OCI-LY1 (cell line): Measurements from ENCODE around the gene GSDME.

Experiments used
- EZH2 ChIP-seq: fragments of 200-600 bp; sonication (generic), shearing (Covaris generic); IDR thresholded peaks from 2 replicates; pipeline ENCODE4 v1.8.0; 2017; ENCODE audit warnings: borderline replicate concordance, mixed run types, mild to moderate bottlenecking, antibody characterized with exemption, low read length, moderate library complexity, mixed read lengths
- TF ChIP-seq, protein P1 (sequence below): fragments of 200-600 bp; sonication (generic), shearing (Covaris generic); IDR thresholded peaks from 2 replicates; pipeline ENCODE4 v1.5.1; 2017; ENCODE audit warnings: mild to moderate bottlenecking, antibody characterized with exemption, low read length, moderate library complexity, mixed read lengths

DNA sequence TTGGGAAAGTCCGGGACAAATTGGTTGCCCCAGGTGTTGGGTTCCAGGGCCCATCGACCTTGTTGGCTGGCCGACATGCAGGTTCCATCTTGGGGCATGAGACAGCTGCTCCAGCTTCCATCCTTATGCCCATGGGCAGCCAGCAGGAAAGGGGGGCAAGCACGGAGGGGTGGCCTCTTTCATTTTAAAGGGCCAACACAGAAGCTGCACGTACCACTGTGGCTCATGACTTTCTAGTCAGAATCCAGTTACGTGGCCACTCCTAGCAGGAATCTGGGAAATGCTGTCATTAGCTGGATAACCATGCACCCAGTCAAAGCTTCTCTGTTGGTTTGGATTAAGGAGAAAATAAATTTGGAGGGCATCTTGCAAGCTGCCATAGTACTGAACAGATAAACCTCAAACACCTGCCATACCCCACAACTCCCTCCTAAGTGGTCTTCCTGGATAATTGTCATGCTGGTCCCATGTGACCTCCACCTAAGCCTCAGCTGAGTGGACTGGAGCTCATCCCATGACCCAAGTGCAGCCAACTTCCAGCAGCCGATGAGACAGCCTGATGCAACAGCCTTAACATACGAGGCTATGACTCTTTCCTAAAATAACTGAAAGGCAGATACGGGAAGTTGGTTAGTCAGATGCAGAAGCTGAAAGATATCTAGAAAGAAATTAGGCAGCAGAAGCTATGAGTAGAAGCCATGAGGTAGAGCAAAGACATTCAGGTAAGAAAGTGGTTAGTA is 21.4 kb upstream of the GSDME start:
- TF ChIP-seq, protein P1, sequence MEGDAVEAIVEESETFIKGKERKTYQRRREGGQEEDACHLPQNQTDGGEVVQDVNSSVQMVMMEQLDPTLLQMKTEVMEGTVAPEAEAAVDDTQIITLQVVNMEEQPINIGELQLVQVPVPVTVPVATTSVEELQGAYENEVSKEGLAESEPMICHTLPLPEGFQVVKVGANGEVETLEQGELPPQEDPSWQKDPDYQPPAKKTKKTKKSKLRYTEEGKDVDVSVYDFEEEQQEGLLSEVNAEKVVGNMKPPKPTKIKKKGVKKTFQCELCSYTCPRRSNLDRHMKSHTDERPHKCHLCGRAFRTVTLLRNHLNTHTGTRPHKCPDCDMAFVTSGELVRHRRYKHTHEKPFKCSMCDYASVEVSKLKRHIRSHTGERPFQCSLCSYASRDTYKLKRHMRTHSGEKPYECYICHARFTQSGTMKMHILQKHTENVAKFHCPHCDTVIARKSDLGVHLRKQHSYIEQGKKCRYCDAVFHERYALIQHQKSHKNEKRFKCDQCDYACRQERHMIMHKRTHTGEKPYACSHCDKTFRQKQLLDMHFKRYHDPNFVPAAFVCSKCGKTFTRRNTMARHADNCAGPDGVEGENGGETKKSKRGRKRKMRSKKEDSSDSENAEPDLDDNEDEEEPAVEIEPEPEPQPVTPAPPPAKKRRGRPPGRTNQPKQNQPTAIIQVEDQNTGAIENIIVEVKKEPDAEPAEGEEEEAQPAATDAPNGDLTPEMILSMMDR = no peak
- TF ChIP-seq EZH2 = no peak
